Measurements from ENCODE around the gene TRIM40. TPM values are rescaled to one million over a fixed set of nuclear protein-coding genes. Genes with fewer than 3 reads are reported as not detected.

The TRIM40 gene
- total RNA-seq, 2 donors from 2014 or later = 10.7 to 17.0 TPM

GRCh38 chr6:30152910-30153610 lies 17.1 kb downstream of the TRIM40 start:
- intact Hi-C loops (cut with DNase I) = no loop called here
- H3K27me3 ChIP-seq = no peaks in the 10 kb centered on the region
- no peaks in the 10 kb centered on the region for H3K4me1 ChIP-seq
- DNase-seq = no peak
- no peaks in the 10 kb centered on the region for H3K9me3 ChIP-seq
- H3K27ac ChIP-seq = no peak overlapping the region
- H3K36me3 ChIP-seq = no peaks in the 10 kb centered on the region
- no peak overlapping the region for H3K9ac ChIP-seq (ENCODE audit: low read depth in 2 of 2, low read length in 2 of 2)
- no peak for TF ChIP-seq CTCF (IDR thresholded peaks at IDR 0.05)
- no peak overlapping the region for H3K4me3 ChIP-seq

- H3K27ac ChIP-seq = no peak overlapping the region
- intact Hi-C loops (cut with DNase I) = no loop called here
- no peak overlapping the region for H3K4me3 ChIP-seq
- no peaks in the 10 kb centered on the region for H3K4me1 ChIP-seq
- no peak for TF ChIP-seq CTCF (IDR thresholded peaks at IDR 0.05)
- H3K9ac ChIP-seq (ENCODE audit: low read depth in 2 of 2, low read length in 2 of 2) = no peak overlapping the region
- H3K27me3 ChIP-seq = no peaks in the 10 kb centered on the region
- DNase-seq = no peak
- no peaks in the 10 kb centered on the region for H3K9me3 ChIP-seq
- no peaks in the 10 kb centered on the region for H3K36me3 ChIP-seq
Measured at GRCh38 chr6:30154061-30154460, 18.1 kb downstream of the TRIM40 start.

- no peak overlapping the region for H3K4me3 ChIP-seq
- TF ChIP-seq CTCF (IDR thresholded peaks at IDR 0.05) = no peak
- peak overlapping the region; percentile 67 for H3K27ac ChIP-seq
- no peaks in the 10 kb centered on the region for H3K9me3 ChIP-seq
- H3K4me1 ChIP-seq = no peaks in the 10 kb centered on the region
- peak overlapping the region in 1 of 2 donors; percentile 14 for H3K9ac ChIP-seq (ENCODE audit: low read depth in 2 of 2, low read length in 2 of 2)
- intact Hi-C loops (cut with DNase I) = no loop called here
- H3K27me3 ChIP-seq = no peaks in the 10 kb centered on the region
- DNase-seq = peak; percentile 67
- no peaks in the 10 kb centered on the region for H3K36me3 ChIP-seq
Measured at GRCh38 chr6:30154709-30155519, 19.0 kb downstream of the TRIM40 start.

GRCh38 chr6:30155520-30156261 lies 19.8 kb downstream of the TRIM40 start:
- no peak overlapping the region for H3K4me3 ChIP-seq
- peak overlapping the region; percentile 67 for H3K27ac ChIP-seq
- intact Hi-C loops (cut with DNase I) = no loop called here
- no peak for TF ChIP-seq CTCF (IDR thresholded peaks at IDR 0.05)
- no peaks in the 10 kb centered on the region for H3K27me3 ChIP-seq
- no peak overlapping the region for H3K9ac ChIP-seq (ENCODE audit: low read depth in 2 of 2, low read length in 2 of 2)
- H3K36me3 ChIP-seq = no peaks in the 10 kb centered on the region
- H3K9me3 ChIP-seq = no peaks in the 10 kb centered on the region
- no peaks in the 10 kb centered on the region for H3K4me1 ChIP-seq
- no peak for DNase-seq

GRCh38 chr6:30156262-30156599 lies 20.3 kb downstream of the TRIM40 start:
- H3K4me1 ChIP-seq = no peaks in the 10 kb centered on the region

More at GRCh38 chr6:30156262-30156599, 20.3 kb downstream of the TRIM40 start:
- no peaks in the 10 kb centered on the region for H3K36me3 ChIP-seq
- H3K9me3 ChIP-seq = no peaks in the 10 kb centered on the region
- no peaks in the 10 kb centered on the region for H3K27me3 ChIP-seq
- no peak overlapping the region for H3K4me3 ChIP-seq
- H3K9ac ChIP-seq (ENCODE audit: low read depth in 2 of 2, low read length in 2 of 2) = no peak overlapping the region
- peak; percentile 89 for DNase-seq
- intact Hi-C loops (cut with DNase I) = no loop called here
- no peak overlapping the region for H3K27ac ChIP-seq
- no peak for TF ChIP-seq CTCF (IDR thresholded peaks at IDR 0.05)
